Upper lobe of left lung (tissue), 4 donors: Measurements from ENCODE around the gene MAN1A1.

Source experiments
- EP300 ChIP-seq, 4 donors: sonication (generic); formaldehyde crosslinking; IDR thresholded peaks; one replicate each; pipeline ENCODE4 v1.5.1; 2017; ENCODE audit warnings: antibody characterized with exemption in 4 of 4, control low read depth in 2 of 4
- POLR2A ChIP-seq, 4 donors: fragments of 450-650 bp; IDR thresholded peaks; one replicate each; pipeline ENCODE4 v1.5.1; 2016 to 2017; ENCODE audit warnings: antibody characterized with exemption in 4 of 4, mild to moderate bottlenecking in 2 of 4
- POLR2AphosphoS5 ChIP-seq, 2 donors: sonication (generic); formaldehyde crosslinking; IDR thresholded peaks; one replicate each; pipeline ENCODE4 v1.5.1; 2017; ENCODE audit warnings: antibody characterized with exemption in 2 of 2
- TF ChIP-seq, protein P1 (sequence below), 6 experiments: fragments of 450-650 bp in 4 of 6; fragments of 200-600 bp in 2 of 6; sonication (generic) in 2 of 6; IDR thresholded peaks; one replicate each; pipeline ENCODE4 v1.5.1; 2016 to 2019; ENCODE audit warnings: antibody characterized with exemption in 6 of 6

DNA sequence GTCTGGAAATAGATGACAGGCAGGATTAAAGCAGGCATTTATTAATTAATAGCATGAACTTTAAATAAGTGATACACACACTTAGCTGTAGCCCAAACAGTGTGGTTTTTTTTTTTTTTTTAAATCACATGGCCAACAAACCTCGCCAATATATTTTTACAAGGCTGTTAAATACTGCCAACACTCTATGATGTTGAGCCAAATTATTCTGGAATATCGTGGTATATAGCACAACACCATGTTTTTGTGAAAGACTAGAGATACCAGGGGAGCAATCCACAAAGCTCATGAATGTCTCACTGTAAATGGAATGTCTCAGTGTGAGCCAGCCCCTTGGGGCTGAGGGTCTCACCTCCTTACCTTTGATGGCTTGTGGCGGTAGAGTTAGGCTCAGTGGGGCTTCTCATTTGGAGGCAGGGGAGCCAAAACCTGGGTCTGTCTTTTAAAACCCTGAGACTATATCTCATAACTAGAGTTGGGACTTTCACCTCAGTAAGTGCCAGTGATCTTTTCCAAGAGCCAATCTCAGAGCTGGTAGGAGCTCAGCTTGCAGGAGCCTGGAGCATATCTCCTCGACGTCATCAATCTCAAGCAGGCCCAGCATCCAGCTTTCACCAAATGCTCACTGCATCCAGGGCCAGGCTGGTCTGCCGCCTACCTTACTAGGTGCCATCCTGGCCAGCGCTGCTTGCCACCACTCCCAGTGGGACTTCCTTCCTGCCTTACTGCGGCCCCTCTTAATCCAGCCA lies 192.6 kb downstream of the MAN1A1 start:
- TF ChIP-seq, protein P1, sequence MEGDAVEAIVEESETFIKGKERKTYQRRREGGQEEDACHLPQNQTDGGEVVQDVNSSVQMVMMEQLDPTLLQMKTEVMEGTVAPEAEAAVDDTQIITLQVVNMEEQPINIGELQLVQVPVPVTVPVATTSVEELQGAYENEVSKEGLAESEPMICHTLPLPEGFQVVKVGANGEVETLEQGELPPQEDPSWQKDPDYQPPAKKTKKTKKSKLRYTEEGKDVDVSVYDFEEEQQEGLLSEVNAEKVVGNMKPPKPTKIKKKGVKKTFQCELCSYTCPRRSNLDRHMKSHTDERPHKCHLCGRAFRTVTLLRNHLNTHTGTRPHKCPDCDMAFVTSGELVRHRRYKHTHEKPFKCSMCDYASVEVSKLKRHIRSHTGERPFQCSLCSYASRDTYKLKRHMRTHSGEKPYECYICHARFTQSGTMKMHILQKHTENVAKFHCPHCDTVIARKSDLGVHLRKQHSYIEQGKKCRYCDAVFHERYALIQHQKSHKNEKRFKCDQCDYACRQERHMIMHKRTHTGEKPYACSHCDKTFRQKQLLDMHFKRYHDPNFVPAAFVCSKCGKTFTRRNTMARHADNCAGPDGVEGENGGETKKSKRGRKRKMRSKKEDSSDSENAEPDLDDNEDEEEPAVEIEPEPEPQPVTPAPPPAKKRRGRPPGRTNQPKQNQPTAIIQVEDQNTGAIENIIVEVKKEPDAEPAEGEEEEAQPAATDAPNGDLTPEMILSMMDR (IDR thresholded peaks at IDR 0.05), result no peak
- no peak for TF ChIP-seq EP300 (IDR thresholded peaks at IDR 0.05)
- TF ChIP-seq POLR2A (IDR thresholded peaks at IDR 0.05), result no peak
- no peak for TF ChIP-seq POLR2AphosphoS5 (IDR thresholded peaks at IDR 0.05)
